ENCODE results near the gene MACROD2.

MACROD2 gene

DNA sequence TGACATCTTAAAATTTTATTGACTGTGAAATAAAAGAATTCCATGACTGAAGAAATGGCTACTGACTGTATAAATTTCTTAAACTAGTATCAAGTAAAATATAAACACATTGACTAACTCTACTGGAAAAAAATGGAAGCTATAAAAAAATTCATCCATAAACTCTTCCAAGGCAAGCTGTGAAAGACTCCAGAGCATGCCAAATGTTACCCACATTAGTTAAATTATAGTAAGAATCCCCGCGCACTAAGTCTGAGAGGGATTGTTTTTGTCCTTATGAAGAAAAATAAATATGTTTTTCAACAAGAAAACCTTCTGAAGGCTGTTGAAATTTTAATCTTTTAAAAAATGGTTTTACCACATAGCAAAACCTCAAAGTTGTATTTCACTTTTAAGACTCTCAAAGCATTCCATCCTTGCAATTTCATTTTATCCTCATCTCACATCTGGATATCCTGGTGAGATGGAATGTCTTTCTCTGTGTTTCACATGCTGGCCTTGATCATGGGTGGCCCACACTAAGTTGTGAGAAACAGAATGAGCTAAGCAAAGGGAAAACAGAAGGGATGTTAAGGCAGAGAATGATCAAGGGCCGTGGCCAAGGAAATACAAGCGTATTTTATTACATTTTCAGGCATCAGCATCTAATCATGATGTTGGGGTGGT, 1845.5 kb downstream of the MACROD2 start:
- TF ChIP-seq TAF1 (IDR thresholded peaks at IDR 0.05; ENCODE audit: borderline replicate concordance, insufficient read depth, low read length) (no peak), FOXP2 (optimal IDR thresholded peaks at IDR 0.05; ENCODE audit: borderline replicate concordance, extremely low read depth, extremely low read length, insufficient read depth) (no peak), POLR2AphosphoS5 (IDR thresholded peaks at IDR 0.05; ENCODE audit: low read depth, low read length) (no peak)
- TF ChIP-seq, protein P1, sequence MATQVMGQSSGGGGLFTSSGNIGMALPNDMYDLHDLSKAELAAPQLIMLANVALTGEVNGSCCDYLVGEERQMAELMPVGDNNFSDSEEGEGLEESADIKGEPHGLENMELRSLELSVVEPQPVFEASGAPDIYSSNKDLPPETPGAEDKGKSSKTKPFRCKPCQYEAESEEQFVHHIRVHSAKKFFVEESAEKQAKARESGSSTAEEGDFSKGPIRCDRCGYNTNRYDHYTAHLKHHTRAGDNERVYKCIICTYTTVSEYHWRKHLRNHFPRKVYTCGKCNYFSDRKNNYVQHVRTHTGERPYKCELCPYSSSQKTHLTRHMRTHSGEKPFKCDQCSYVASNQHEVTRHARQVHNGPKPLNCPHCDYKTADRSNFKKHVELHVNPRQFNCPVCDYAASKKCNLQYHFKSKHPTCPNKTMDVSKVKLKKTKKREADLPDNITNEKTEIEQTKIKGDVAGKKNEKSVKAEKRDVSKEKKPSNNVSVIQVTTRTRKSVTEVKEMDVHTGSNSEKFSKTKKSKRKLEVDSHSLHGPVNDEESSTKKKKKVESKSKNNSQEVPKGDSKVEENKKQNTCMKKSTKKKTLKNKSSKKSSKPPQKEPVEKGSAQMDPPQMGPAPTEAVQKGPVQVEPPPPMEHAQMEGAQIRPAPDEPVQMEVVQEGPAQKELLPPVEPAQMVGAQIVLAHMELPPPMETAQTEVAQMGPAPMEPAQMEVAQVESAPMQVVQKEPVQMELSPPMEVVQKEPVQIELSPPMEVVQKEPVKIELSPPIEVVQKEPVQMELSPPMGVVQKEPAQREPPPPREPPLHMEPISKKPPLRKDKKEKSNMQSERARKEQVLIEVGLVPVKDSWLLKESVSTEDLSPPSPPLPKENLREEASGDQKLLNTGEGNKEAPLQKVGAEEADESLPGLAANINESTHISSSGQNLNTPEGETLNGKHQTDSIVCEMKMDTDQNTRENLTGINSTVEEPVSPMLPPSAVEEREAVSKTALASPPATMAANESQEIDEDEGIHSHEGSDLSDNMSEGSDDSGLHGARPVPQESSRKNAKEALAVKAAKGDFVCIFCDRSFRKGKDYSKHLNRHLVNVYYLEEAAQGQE (IDR thresholded peaks at IDR 0.05; ENCODE audit: insufficient read depth in 1 of 2, low read depth in 2 of 2, low read length in 2 of 2), result no peak

DNA sequence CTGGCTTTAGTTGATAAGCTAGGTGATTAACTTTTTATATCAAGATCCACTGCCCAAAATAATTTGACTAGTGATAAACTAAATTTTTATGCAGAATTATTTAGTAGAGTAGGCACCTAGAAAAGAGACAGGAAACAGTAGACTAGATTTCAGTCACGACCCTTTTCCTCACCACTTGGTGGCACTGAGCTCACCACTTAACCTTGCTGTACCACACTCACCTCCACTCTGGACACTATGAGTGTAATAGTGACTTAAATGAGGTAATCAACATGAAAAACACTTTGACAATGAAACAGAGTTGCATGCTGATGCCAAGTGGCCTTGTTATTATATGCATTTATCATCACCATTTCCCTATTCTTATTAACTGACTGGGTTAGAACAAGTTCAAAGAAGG, 1847.6 kb downstream of the MACROD2 start:
- TF ChIP-seq POLR2AphosphoS5 (IDR thresholded peaks at IDR 0.05; ENCODE audit: low read depth, low read length), result no peak
- TF ChIP-seq TAF1 (IDR thresholded peaks at IDR 0.05; ENCODE audit: borderline replicate concordance, insufficient read depth, low read length), result no peak
- TF ChIP-seq SIN3A (IDR thresholded peaks at IDR 0.05; ENCODE audit: borderline replicate concordance, insufficient read depth, low read length), result no peak
- no peak for TF ChIP-seq FOXP2 (optimal IDR thresholded peaks at IDR 0.05; ENCODE audit: borderline replicate concordance, extremely low read depth, extremely low read length, insufficient read depth)

DNA sequence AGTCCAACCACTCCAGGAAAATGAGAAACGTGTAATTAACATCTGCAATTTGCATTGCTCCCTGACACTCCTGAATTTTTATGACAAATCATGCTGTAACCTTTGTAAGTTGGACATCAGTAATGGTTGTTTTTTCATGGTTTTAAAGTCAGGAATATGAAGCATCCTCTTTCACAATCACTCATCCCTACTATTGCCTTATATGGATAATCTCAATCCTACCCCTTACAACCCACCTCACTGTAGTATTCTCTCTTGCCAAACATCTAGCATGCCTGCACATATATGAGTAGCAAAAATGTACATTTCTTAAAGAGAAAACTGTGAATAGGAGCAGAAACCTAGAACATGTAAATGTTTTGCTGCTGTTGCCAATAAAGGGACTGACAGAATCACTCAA, 1848.5 kb downstream of the MACROD2 start:
- TF ChIP-seq SIN3A (IDR thresholded peaks at IDR 0.05; ENCODE audit: borderline replicate concordance, insufficient read depth, low read length) (no peak), FOXP2 (optimal IDR thresholded peaks at IDR 0.05; ENCODE audit: borderline replicate concordance, extremely low read depth, extremely low read length, insufficient read depth) (no peak), POLR2AphosphoS5 (IDR thresholded peaks at IDR 0.05; ENCODE audit: low read depth, low read length) (no peak), TAF1 (IDR thresholded peaks at IDR 0.05; ENCODE audit: borderline replicate concordance, insufficient read depth, low read length) (no peak)
- TF ChIP-seq, protein P1 (IDR thresholded peaks at IDR 0.05; ENCODE audit: insufficient read depth in 1 of 2, low read depth in 2 of 2, low read length in 2 of 2), result no peak

DNA sequence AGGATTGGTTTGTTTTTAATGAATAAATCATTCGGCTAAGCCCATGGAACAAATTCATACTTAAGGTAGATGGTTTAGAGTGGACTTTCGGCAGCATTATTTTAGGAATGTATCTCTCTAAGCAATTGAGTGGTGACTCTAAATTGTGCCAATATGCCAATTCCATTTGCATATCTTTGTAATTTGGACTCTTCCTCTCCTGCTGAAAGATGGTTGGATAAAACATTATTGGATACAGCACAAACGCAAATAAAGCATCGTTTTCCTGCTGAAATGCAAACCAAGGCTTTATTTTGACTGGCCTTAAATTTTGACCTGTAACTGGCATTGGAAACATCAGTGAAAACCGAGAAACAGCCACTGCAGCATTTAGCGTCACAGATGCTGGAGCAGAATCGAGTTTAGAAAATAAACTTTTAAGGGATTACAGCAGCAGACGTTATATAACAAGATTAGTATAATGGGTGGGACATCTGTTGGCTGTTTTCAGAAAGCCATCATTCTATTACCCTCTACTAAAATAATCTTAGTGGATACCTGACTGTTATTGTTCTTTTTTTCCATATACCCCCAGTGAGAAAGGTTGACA, 1852.0 kb downstream of the MACROD2 start:
- TF ChIP-seq SIN3A (IDR thresholded peaks at IDR 0.05; ENCODE audit: borderline replicate concordance, insufficient read depth, low read length), result no peak
- TF ChIP-seq, protein P1 (IDR thresholded peaks at IDR 0.05; ENCODE audit: insufficient read depth in 1 of 2, low read depth in 2 of 2, low read length in 2 of 2), result no peak
- no peak for TF ChIP-seq TAF1 (IDR thresholded peaks at IDR 0.05; ENCODE audit: borderline replicate concordance, insufficient read depth, low read length)
- TF ChIP-seq FOXP2 (optimal IDR thresholded peaks at IDR 0.05; ENCODE audit: borderline replicate concordance, extremely low read depth, extremely low read length, insufficient read depth), result no peak
- TF ChIP-seq POLR2AphosphoS5 (IDR thresholded peaks at IDR 0.05; ENCODE audit: low read depth, low read length), result no peak

DNA sequence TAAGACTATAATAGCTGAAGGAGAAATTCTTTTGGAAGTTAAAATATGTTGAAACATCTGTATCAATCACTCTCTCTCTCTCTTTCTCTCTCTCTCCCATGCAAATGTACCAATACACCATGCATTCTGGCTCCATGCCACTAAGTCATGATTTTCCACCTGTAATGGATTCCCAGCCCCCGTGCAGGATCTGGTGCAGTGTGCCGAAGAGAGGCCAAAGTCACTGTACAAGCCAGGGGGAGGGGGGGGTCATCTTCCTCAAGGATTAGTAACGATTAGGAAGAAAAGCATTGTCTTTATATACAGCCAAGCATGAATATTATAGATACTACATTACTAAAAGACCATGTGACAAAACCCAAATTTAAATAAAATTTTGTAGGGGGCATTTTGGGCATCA, 1852.8 kb downstream of the MACROD2 start:
- TF ChIP-seq FOXP2 (optimal IDR thresholded peaks at IDR 0.05; ENCODE audit: borderline replicate concordance, extremely low read depth, extremely low read length, insufficient read depth) (no peak), TAF1 (IDR thresholded peaks at IDR 0.05; ENCODE audit: borderline replicate concordance, insufficient read depth, low read length) (no peak), SIN3A (IDR thresholded peaks at IDR 0.05; ENCODE audit: borderline replicate concordance, insufficient read depth, low read length) (no peak), POLR2AphosphoS5 (IDR thresholded peaks at IDR 0.05; ENCODE audit: low read depth, low read length) (no peak)
- TF ChIP-seq, protein P1 (IDR thresholded peaks at IDR 0.05; ENCODE audit: insufficient read depth in 1 of 2, low read depth in 2 of 2, low read length in 2 of 2), result no peak
